ENCODE data around the gene S100A13.
A peak's percentile ranks its signal among the peaks of the same experiment; 100 is the strongest.
"Not testable (repeated sequence)": the region's sequence is repeated elsewhere in the genome, so short reads cannot be mapped to it uniquely, and the experiment has no call there.

Gene S100A13

GRCh38 chr1:153626904-153627714 is at the start of gene S100A13:
Gene S100A13 (minus strand): TSS chr1:153627505. CDS start chr1:153626472, 1,033 bp downstream.
- no peak for ATAC-seq
- Mint-ChIP-seq H3K9me3 (no peaks in the 10 kb centered on the region), H3K36me3 (no peaks in the 10 kb centered on the region), H3K4me1 (peaks cover 13% of the 10 kb centered on the region), H3K4me3 (no peak within 1 kb of the TSS), H3K27ac (no peak within 1 kb of the TSS)
- DNase-seq (ENCODE audit: low spot score in 2 of 2), result no peak

GRCh38 chr1:153673511-153673910 is 46.2 kb upstream of the S100A13 start:
- Mint-ChIP-seq H3K27ac (peak overlapping the region; percentile 7), H3K4me1 (peaks cover 18% of the 10 kb centered on the region), H3K36me3 (no peaks in the 10 kb centered on the region)

GRCh38 chr1:153671628-153672353 is 44.5 kb upstream of the S100A13 start:
- not testable (repeated sequence) for H3K9me3 Mint-ChIP-seq, H3K36me3 Mint-ChIP-seq, H3K4me3 Mint-ChIP-seq, H3K27ac Mint-ChIP-seq
- ATAC-seq (peak; percentile 47), DNase-seq (ENCODE audit: low spot score in 2 of 2) (peak; percentile 27 to 81)
- H3K4me1 Mint-ChIP-seq, result peaks cover 11% of the 10 kb centered on the region

More at GRCh38 chr1:153673511-153673910, 46.2 kb upstream of the S100A13 start:
- Mint-ChIP-seq H3K4me3 (no peak overlapping the region), H3K9me3 (no peaks in the 10 kb centered on the region)
- no peak for ATAC-seq
- no peak for DNase-seq (ENCODE audit: low spot score in 2 of 2)

- Mint-ChIP-seq H3K4me3 (no peak within 1 kb of the TSS), H3K4me1 (peaks cover 11% of the 10 kb centered on the region), H3K36me3 (no peaks in the 10 kb centered on the region), H3K27ac (no peak within 1 kb of the TSS), H3K9me3 (no peaks in the 10 kb centered on the region)
- DNase-seq (ENCODE audit: low spot score in 2 of 2) (peak; percentile 93 to 98), ATAC-seq (peak; percentile 97)
These were observed 43.7 kb upstream of the S100A13 start, which contains the start of gene ILF2 for GRCh38 chr1:153670859-153671627. Gene ILF2 (minus strand): TSS chr1:153670993. CDS start chr1:153670922, 71 bp downstream.

GRCh38 chr1:153670257-153670858 is 43.1 kb upstream of the S100A13 start:
- DNase-seq (ENCODE audit: low spot score in 2 of 2), result no peak
- H3K36me3 Mint-ChIP-seq, result no peaks in the 10 kb centered on the region
- H3K4me1 Mint-ChIP-seq, result peaks cover 11% of the 10 kb centered on the region
- H3K9me3 Mint-ChIP-seq, result no peaks in the 10 kb centered on the region
- H3K27ac Mint-ChIP-seq, result no peak overlapping the region
- ATAC-seq, result peak; percentile 1
- no peak overlapping the region for H3K4me3 Mint-ChIP-seq

GRCh38 chr1:153669606-153670005 is 42.3 kb upstream of the S100A13 start:
- peaks cover 11% of the 10 kb centered on the region for H3K4me1 Mint-ChIP-seq
- no peak overlapping the region for H3K4me3 Mint-ChIP-seq
- no peaks in the 10 kb centered on the region for H3K9me3 Mint-ChIP-seq
- no peak overlapping the region for H3K27ac Mint-ChIP-seq
- no peak for ATAC-seq
- DNase-seq (ENCODE audit: low spot score in 2 of 2), result no peak
- no peaks in the 10 kb centered on the region for H3K36me3 Mint-ChIP-seq

GRCh38 chr1:153668672-153669071 is 41.4 kb upstream of the S100A13 start:
- Mint-ChIP-seq H3K27ac (peak overlapping the region; percentile 68), H3K4me3 (peak overlapping the region; percentile 34), H3K4me1 (peaks cover 11% of the 10 kb centered on the region)
- not testable (repeated sequence) for DNase-seq (ENCODE audit: low spot score in 2 of 2); H3K36me3 Mint-ChIP-seq; H3K9me3 Mint-ChIP-seq; ATAC-seq

GRCh38 chr1:153667439-153667838 is 40.1 kb upstream of the S100A13 start:
- no peak overlapping the region for H3K4me3 Mint-ChIP-seq
- peak overlapping the region; percentile 68 for H3K27ac Mint-ChIP-seq

GRCh38 chr1:153663211-153663610 is 35.9 kb upstream of the S100A13 start:
- Mint-ChIP-seq H3K4me1 (peaks cover 19% of the 10 kb centered on the region), H3K4me3 (no peak overlapping the region), H3K9me3 (no peaks in the 10 kb centered on the region), H3K27ac (peak overlapping the region; percentile 33), H3K36me3 (no peaks in the 10 kb centered on the region)
- ATAC-seq (no peak), DNase-seq (ENCODE audit: low spot score in 2 of 2) (no peak)

More at GRCh38 chr1:153667439-153667838, 40.1 kb upstream of the S100A13 start:
- no peaks in the 10 kb centered on the region for H3K9me3 Mint-ChIP-seq
- H3K36me3 Mint-ChIP-seq, result no peaks in the 10 kb centered on the region
- no peak for ATAC-seq
- H3K4me1 Mint-ChIP-seq, result peaks cover 11% of the 10 kb centered on the region
- DNase-seq (ENCODE audit: low spot score in 2 of 2), result no peak

- no peak for ATAC-seq
- Mint-ChIP-seq H3K4me1 (peaks cover 23% of the 10 kb centered on the region), H3K9me3 (no peaks in the 10 kb centered on the region), H3K36me3 (no peaks in the 10 kb centered on the region), H3K27ac (peak overlapping the region; percentile 33), H3K4me3 (no peak overlapping the region)
- DNase-seq (ENCODE audit: low spot score in 2 of 2), result no peak
These were observed 35.0 kb upstream of the S100A13 start for GRCh38 chr1:153662269-153662668.

- no peaks in the 10 kb centered on the region for H3K36me3 Mint-ChIP-seq
- ATAC-seq (no peak), DNase-seq (ENCODE audit: low spot score in 2 of 2) (no peak)
- no peak overlapping the region for H3K4me3 Mint-ChIP-seq
- H3K4me1 Mint-ChIP-seq, result peaks cover 23% of the 10 kb centered on the region
- H3K27ac Mint-ChIP-seq, result peak overlapping the region; percentile 30
- H3K9me3 Mint-ChIP-seq, result no peaks in the 10 kb centered on the region
These were observed 33.9 kb upstream of the S100A13 start for GRCh38 chr1:153661111-153661708.

- no peaks in the 10 kb centered on the region for H3K36me3 Mint-ChIP-seq
- H3K27ac Mint-ChIP-seq, result peak overlapping the region; percentile 93
- H3K4me1 Mint-ChIP-seq, result peaks cover 23% of the 10 kb centered on the region
- ATAC-seq (no peak), DNase-seq (ENCODE audit: low spot score in 2 of 2) (no peak)
- no peaks in the 10 kb centered on the region for H3K9me3 Mint-ChIP-seq
- peak overlapping the region; percentile 89 for H3K4me3 Mint-ChIP-seq
These were observed 32.4 kb upstream of the S100A13 start for GRCh38 chr1:153659656-153660055.

- ATAC-seq (no peak), DNase-seq (ENCODE audit: low spot score in 2 of 2) (no peak)
- Mint-ChIP-seq H3K9me3 (no peaks in the 10 kb centered on the region), H3K36me3 (no peaks in the 10 kb centered on the region), H3K4me3 (peak overlapping the region; percentile 89), H3K4me1 (peaks cover 23% of the 10 kb centered on the region), H3K27ac (peak overlapping the region; percentile 93)
These were observed 31.9 kb upstream of the S100A13 start for GRCh38 chr1:153659175-153659534.

- ATAC-seq (peak; percentile 98), DNase-seq (ENCODE audit: low spot score in 2 of 2) (peak; percentile 84 to 96)
- Mint-ChIP-seq H3K4me3 (peak within 1 kb of the TSS; percentile 89), H3K36me3 (no peaks in the 10 kb centered on the region), H3K9me3 (no peaks in the 10 kb centered on the region), H3K27ac (peak within 1 kb of the TSS; percentile 93), H3K4me1 (peaks cover 23% of the 10 kb centered on the region)
These were observed 31.3 kb upstream of the S100A13 start, which contains the start of gene SNAPIN for GRCh38 chr1:153658400-153659174. Gene SNAPIN (plus strand): TSS chr1:153658703. CDS start chr1:153658744, 41 bp downstream.
